CD14-positive monocyte (primary cell): ENCODE results near the gene CYP27A1. TPM values are rescaled to one million over a fixed set of nuclear protein-coding genes. Genes with fewer than 3 reads are reported as not detected.

Experiments
- DNase-seq, 3 donors: peaks; one replicate each; pipeline ENCODE4 v3.0.0-alpha.2; 2011 to 2022
- H2AFZ ChIP-seq: 2 replicates; pipeline ENCODE4 v1.6.0; 2012; ENCODE audit warnings: mild to moderate bottlenecking, low read depth, low read length, inconsistent platforms; ENCODE audit not compliant: insufficient read depth, poor library complexity, severe bottlenecking
- H3K27ac ChIP-seq, 2 donors: 1 replicate in 1 of 2; 2 replicates in 1 of 2; pipeline ENCODE4 v1.5.1; 2012 to 2013; ENCODE audit warnings: low read length in 2 of 2, control low read depth in 1 of 2, inconsistent platforms in 1 of 2, low read depth in 1 of 2, mild to moderate bottlenecking in 1 of 2
- H3K27me3 ChIP-seq, 2 donors: one replicate each; pipeline versions ENCODE4 v1.6.0 to v1.6.1; 2011 to 2013; ENCODE audit warnings: low read length in 2 of 2; ENCODE audit not compliant: control insufficient read depth in 2 of 2, insufficient read depth in 2 of 2
- H3K36me3 ChIP-seq, 2 donors: replicated peaks in 1 of 2; 1 replicate in 1 of 2; 2 replicates in 1 of 2; pipeline versions ENCODE4 v1.5.1 to v1.6.1; 2012 to 2013; ENCODE audit warnings: low read length in 2 of 2, control low read depth in 1 of 2, inconsistent platforms in 1 of 2, mild to moderate bottlenecking in 1 of 2; ENCODE audit not compliant: insufficient read depth in 2 of 2, control insufficient read depth in 1 of 2
- H3K4me1 ChIP-seq, 2 donors: 1 replicate in 1 of 2; 2 replicates in 1 of 2; pipeline versions ENCODE4 v1.5.1 to v1.6.1; 2012 to 2013; ENCODE audit warnings: low read length in 2 of 2, control low read depth in 1 of 2, inconsistent platforms in 1 of 2, mild to moderate bottlenecking in 1 of 2, moderate library complexity in 1 of 2; ENCODE audit not compliant: insufficient read depth in 2 of 2, control insufficient read depth in 1 of 2
- H3K4me2 ChIP-seq: replicated peaks from 2 replicates; pipeline ENCODE3; 2012; ENCODE audit warnings: low read length, moderate library complexity, mild to moderate bottlenecking; ENCODE audit not compliant: poor library complexity, severe bottlenecking; ENCODE audit errors: extremely low read depth
- H3K4me3 ChIP-seq, 3 experiments: fragments of 200-600 bp in 1 of 3; sonication (generic) in 1 of 3; replicated peaks in 1 of 3; 1 replicate in 2 of 3; 2 replicates in 1 of 3; pipeline ENCODE4 v1.5.1; 2011 to 2013; ENCODE audit warnings: low read length in 3 of 3, mild to moderate bottlenecking in 3 of 3, control low read depth in 2 of 3, low read depth in 2 of 3, inconsistent platforms in 1 of 3, moderate library complexity in 1 of 3
- H3K79me2 ChIP-seq: 2 replicates; pipeline ENCODE4 v1.6.0; 2012; ENCODE audit warnings: mild to moderate bottlenecking, control low read depth, inconsistent platforms, low read length, moderate library complexity; ENCODE audit not compliant: insufficient read depth
- H3K9ac ChIP-seq: 2 replicates; pipeline ENCODE4 v1.6.0; 2017; ENCODE audit warnings: low read length, mild to moderate bottlenecking; ENCODE audit not compliant: insufficient read depth, poor library complexity, severe bottlenecking
- H3K9me3 ChIP-seq, 2 donors: replicated peaks in 1 of 2; 1 replicate in 1 of 2; 2 replicates in 1 of 2; pipeline versions ENCODE4 v1.5.1 to v1.6.1; 2012 to 2013; ENCODE audit warnings: low read length in 2 of 2, control low read depth in 1 of 2; ENCODE audit not compliant: control insufficient read depth in 1 of 2, insufficient read depth in 1 of 2
- H4K20me1 ChIP-seq: 2 replicates; pipeline ENCODE4 v1.6.0; 2012; ENCODE audit warnings: mild to moderate bottlenecking, low read length, control low read depth, moderate library complexity; ENCODE audit not compliant: insufficient read depth
- H3K27ac Mint-ChIP-seq, 7 donors: one replicate each; pipeline ENCODE4 v1.8.0; 2020; ENCODE audit warnings: mild to moderate bottlenecking in 7 of 7, mixed read lengths in 7 of 7, moderate library complexity in 6 of 7, inconsistent platforms in 2 of 7
- H3K27me3 Mint-ChIP-seq, 3 donors: one replicate each; pipeline ENCODE4 v1.8.0; 2021 to 2022; ENCODE audit warnings: low read depth in 3 of 3, mild to moderate bottlenecking in 3 of 3, mixed read lengths in 3 of 3, moderate library complexity in 3 of 3, inconsistent platforms in 1 of 3
- H3K36me3 Mint-ChIP-seq, 2 donors: one replicate each; pipeline ENCODE4 v1.8.0; 2020; ENCODE audit warnings: mixed read lengths in 2 of 2, inconsistent platforms in 1 of 2, mild to moderate bottlenecking in 1 of 2
- H3K4me1 Mint-ChIP-seq: one replicate; pipeline ENCODE4 v1.8.0; 2020; ENCODE audit warnings: mild to moderate bottlenecking, mixed read lengths
- H3K4me3 Mint-ChIP-seq, 2 donors: one replicate each; pipeline ENCODE4 v1.8.0; 2020; ENCODE audit warnings: mild to moderate bottlenecking in 2 of 2, mixed read lengths in 2 of 2, moderate library complexity in 1 of 2
- H3K9me3 Mint-ChIP-seq, 7 donors: one replicate each; pipeline ENCODE4 v1.8.0; 2020 to 2022; ENCODE audit warnings: mixed read lengths in 7 of 7, mild to moderate bottlenecking in 6 of 7, moderate library complexity in 6 of 7, inconsistent platforms in 2 of 7
- CTCF ChIP-seq: fragments of 200-600 bp; IDR thresholded peaks from one replicate; pipeline ENCODE4 v1.8.0; 2022; ENCODE audit warnings: antibody characterized with exemption, mild to moderate bottlenecking
- WGBS: methylation state at CpG from one replicate; pipeline ENCODE4 v1.1.5; 2013; ENCODE audit warnings: missing lambda C conversion rate; ENCODE audit not compliant: insufficient coverage; 5-methylcytosine and 5-hydroxymethylcytosine counted together
- intact Hi-C, 2 donors: fragments of 100-400 bp; cut with micrococcal nuclease; formaldehyde crosslinking; loops; one replicate each; pipeline versions ENCODE4 v1.15.0 to v1.15.1; 2023
- polyA plus RNA-seq, 3 donors: library from polyadenylated mRNA; depleted of rRNA in 1 of 3; unstranded in 2 of 3; stranded (reverse) in 1 of 3; fragments of 300-500 nt in 2 of 3; fragments of >200 nt in 1 of 3; fragmentation: Illumina TruSeq in 2 of 3; gene quantifications; 1 replicate in 2 of 3; 2 replicates in 1 of 3; pipeline ENCODE4 v1.2.3, GENCODE V29; 2012 to 2021

Gene CYP27A1
- polyA plus RNA-seq, 3 donors = 151 to 218 (median 214) TPM

GRCh38 chr2:218834685-218835084 is 52.7 kb downstream of the CYP27A1 start:
- peaks cover 20 to 36% (median 33%) of the 10 kb centered on the region in 3 donors for H3K27me3 Mint-ChIP-seq
- H3K36me3 Mint-ChIP-seq = no peaks in the 10 kb centered on the region

GRCh38 chr2:218837495-218837894 is 55.5 kb downstream of the CYP27A1 start:
- Histone ChIP-seq H3K27me3 (peaks cover 21 to 25% of the 10 kb centered on the region in 2 donors), H4K20me1 (no peaks in the 10 kb centered on the region), H3K4me1 (peaks cover 15 to 23% of the 10 kb centered on the region in 2 donors), H3K4me3 (no peak overlapping the region), H3K4me2 (no peak overlapping the region), H3K36me3 (no peaks in the 10 kb centered on the region), H3K9ac (no peak overlapping the region), H2AFZ (no peak overlapping the region), H3K79me2 (no peaks in the 10 kb centered on the region), H3K27ac (no peak overlapping the region), H3K9me3 (peaks cover 3 to 8% of the 10 kb centered on the region in 2 donors)
- no peak overlapping the region for H3K4me3 Mint-ChIP-seq
- TF ChIP-seq CTCF = no peak
- H3K27ac Mint-ChIP-seq = no peak overlapping the region
- H3K27me3 Mint-ChIP-seq = peaks cover 13 to 26% (median 23%) of the 10 kb centered on the region in 3 donors
- peaks cover 1 to 4% of the 10 kb centered on the region in 2 donors for H3K36me3 Mint-ChIP-seq
- DNase-seq = no peak
- peaks cover 0 to 20% (median 14%) of the 10 kb centered on the region in 7 donors for H3K9me3 Mint-ChIP-seq
- WGBS = no CpG with 5 or more reads among the region's 2 CpGs
- intact Hi-C loops = loop anchor here in 1 of 2 donors (5.0 kb wide), 1 partner anchor 105 kb away; no protein-coding TSS in a partner anchor
- peaks cover 30% of the 10 kb centered on the region for H3K4me1 Mint-ChIP-seq

More at GRCh38 chr2:218834685-218835084, 52.7 kb downstream of the CYP27A1 start:
- Histone ChIP-seq H3K9ac (no peak overlapping the region), H3K36me3 (no peaks in the 10 kb centered on the region), H3K79me2 (no peaks in the 10 kb centered on the region), H3K27ac (no peak overlapping the region), H2AFZ (no peak overlapping the region), H3K27me3 (peaks cover 22 to 26% of the 10 kb centered on the region in 2 donors), H3K4me3 (no peak overlapping the region), H3K4me1 (peaks cover 18 to 34% of the 10 kb centered on the region in 2 donors), H3K4me2 (no peak overlapping the region), H3K9me3 (peaks cover 3 to 8% of the 10 kb centered on the region in 2 donors), H4K20me1 (no peaks in the 10 kb centered on the region)
- H3K4me3 Mint-ChIP-seq = peak overlapping the region in 1 of 2 donors; percentile 21
- DNase-seq = no peak
- peak overlapping the region in 1 of 7 donors; percentile 57 for H3K27ac Mint-ChIP-seq
- peaks cover 0 to 11% (median 10%) of the 10 kb centered on the region in 7 donors for H3K9me3 Mint-ChIP-seq
- intact Hi-C loops = loop anchor here in 1 of 2 donors (5.0 kb wide), 2 partner anchors 37 to 102 kb away; no protein-coding TSS in a partner anchor
- H3K4me1 Mint-ChIP-seq = peaks cover 39% of the 10 kb centered on the region
- no peak for TF ChIP-seq CTCF
- 76% methylated on average over 4 of the region's 4 CpGs for WGBS
